Esophagus squamous epithelium (tissue), 5 donors: Measurements from ENCODE around the gene PRELP. TPM values are rescaled to one million over a fixed set of nuclear protein-coding genes. Genes with fewer than 3 reads are reported as not detected.

Source experiments
- DNase-seq: peaks from one replicate; lab custom pipeline; 2025; lab: John Stamatoyannopoulos, UW
- H3K27ac ChIP-seq, 4 donors: fragments of 200-600 bp; sonication (generic); one replicate each; pipeline ENCODE4 v1.5.1; 2016 to 2019; ENCODE audit warnings: mild to moderate bottlenecking in 1 of 4
- H3K27me3 ChIP-seq, 4 donors: fragments of 200-600 bp; sonication (generic); 1 replicate in 3 of 4; 2 replicates in 1 of 4; pipeline versions ENCODE4 v1.5.1 to v1.6.0; 2017 to 2021; ENCODE audit warnings: antibody characterized with exemption in 1 of 4
- H3K36me3 ChIP-seq, 3 donors: fragments of 200-600 bp; sonication (generic); one replicate each; pipeline ENCODE4 v1.5.1; 2016 to 2019
- H3K4me1 ChIP-seq, 3 donors: fragments of 200-600 bp; sonication (generic); one replicate each; pipeline ENCODE4 v1.5.1; 2017 to 2019
- H3K4me3 ChIP-seq, 4 donors: fragments of 200-600 bp; sonication (generic); 1 replicate in 3 of 4; 2 replicates in 1 of 4; pipeline ENCODE4 v1.5.1; 2016 to 2019; ENCODE audit warnings: mild to moderate bottlenecking in 2 of 4, moderate library complexity in 1 of 4
- H3K9me3 ChIP-seq, 3 donors: fragments of 200-600 bp; sonication (generic); one replicate each; pipeline ENCODE4 v1.5.1; 2016 to 2019
- CTCF ChIP-seq, 6 experiments: fragments of 450-650 bp in 4 of 6; fragments of 200-600 bp in 2 of 6; sonication (generic) in 2 of 6; IDR thresholded peaks; one replicate each; pipeline ENCODE4 v1.5.1; 2016 to 2019; ENCODE audit warnings: antibody characterized with exemption in 6 of 6, mild to moderate bottlenecking in 4 of 6, moderate library complexity in 4 of 6
- POLR2A ChIP-seq, 4 donors: fragments of 450-650 bp; IDR thresholded peaks; one replicate each; pipeline ENCODE4 v1.6.1; 2017; ENCODE audit warnings: antibody characterized with exemption in 4 of 4, mild to moderate bottlenecking in 4 of 4, moderate library complexity in 3 of 4
- WGBS, 2 donors: methylation state at CpG; one replicate each; pipeline ENCODE4 v1.1.5; 2018; 5-methylcytosine and 5-hydroxymethylcytosine counted together
- intact Hi-C: fragments of 100-400 bp; cut with DNase I; formaldehyde crosslinking; loops from one replicate; pipeline ENCODE4 v1.15.0; 2022
- total RNA-seq, 4 donors: library from RNA; depleted of rRNA; stranded (reverse); fragments of >200 nt; gene quantifications; one replicate each; pipeline ENCODE4 v1.1.0, GENCODE V29; 2016
- donor health status: DM: yes; HTN: yes; CAD: no.

PRELP gene
- total RNA-seq, 4 donors from 2014 or later = 2.2 to 71.0 (median 9.1) TPM

- Histone ChIP-seq H3K27ac (no peak overlapping the region), H3K4me1 (peaks cover 0 to 39% (median 10%) of the 10 kb centered on the region in 3 donors)
- WGBS, 2 donors = 67 to 71% methylated on average over 2 to 4 of the region's 5 CpGs
Observed at GRCh38 chr1:203526130-203526529, 50.5 kb downstream of the PRELP start.

GRCh38 chr1:203526572-203526971 is 51.0 kb downstream of the PRELP start:
- Histone ChIP-seq H3K4me3 (no peak overlapping the region), H3K27ac (peak overlapping the region in 1 of 4 donors; percentile 52), H3K36me3 (no peaks in the 10 kb centered on the region), H3K4me1 (peaks cover 0 to 34% (median 10%) of the 10 kb centered on the region in 3 donors), H3K27me3 (no peaks in the 10 kb centered on the region), H3K9me3 (no peaks in the 10 kb centered on the region)
- no peak for DNase-seq
- 12 to 36% methylated on average over 5 to 6 of the region's 6 CpGs for WGBS, 2 donors
- intact Hi-C loops = no loop called here
- TF ChIP-seq POLR2A (IDR thresholded peaks at IDR 0.05) (no peak), CTCF (IDR thresholded peaks at IDR 0.05) (no peak)

More at GRCh38 chr1:203526130-203526529, 50.5 kb downstream of the PRELP start:
- DNase-seq = no peak
- H3K27me3 ChIP-seq = no peaks in the 10 kb centered on the region
- H3K4me3 ChIP-seq = no peak overlapping the region
- H3K36me3 ChIP-seq = no peaks in the 10 kb centered on the region
- H3K9me3 ChIP-seq = no peaks in the 10 kb centered on the region
- intact Hi-C loops = no loop called here
- TF ChIP-seq CTCF (IDR thresholded peaks at IDR 0.05) (no peak), POLR2A (IDR thresholded peaks at IDR 0.05) (no peak)

- no peak for DNase-seq
- H3K4me3 ChIP-seq = no peak overlapping the region
- H3K9me3 ChIP-seq = no peaks in the 10 kb centered on the region
- H3K36me3 ChIP-seq = no peaks in the 10 kb centered on the region
- peaks cover 0 to 32% (median 7%) of the 10 kb centered on the region in 3 donors for H3K4me1 ChIP-seq
- no peak overlapping the region for H3K27ac ChIP-seq
- intact Hi-C loops = no loop called here
- no peak for TF ChIP-seq CTCF (IDR thresholded peaks at IDR 0.05)
- no peak for TF ChIP-seq POLR2A (IDR thresholded peaks at IDR 0.05)
- H3K27me3 ChIP-seq = no peaks in the 10 kb centered on the region
Observed at GRCh38 chr1:203527013-203527412, 51.4 kb downstream of the PRELP start.

GRCh38 chr1:203528063-203528462 is 52.5 kb downstream of the PRELP start:
- 83 to 96% methylated on average over 2 to 3 of the region's 3 CpGs for WGBS, 2 donors
- DNase-seq = no peak
- no peak overlapping the region for H3K27ac ChIP-seq
- intact Hi-C loops = no loop called here
- H3K27me3 ChIP-seq = no peaks in the 10 kb centered on the region
- no peak overlapping the region for H3K4me3 ChIP-seq
- no peaks in the 10 kb centered on the region for H3K9me3 ChIP-seq
- H3K4me1 ChIP-seq = peaks cover 0 to 29% (median 7%) of the 10 kb centered on the region in 3 donors
- TF ChIP-seq POLR2A (IDR thresholded peaks at IDR 0.05) (no peak), CTCF (IDR thresholded peaks at IDR 0.05) (no peak)
- H3K36me3 ChIP-seq = no peaks in the 10 kb centered on the region

- Histone ChIP-seq H3K4me1 (peaks cover 0 to 37% (median 7%) of the 10 kb centered on the region in 3 donors), H3K4me3 (no peak overlapping the region), H3K36me3 (no peaks in the 10 kb centered on the region), H3K27ac (no peak overlapping the region), H3K27me3 (no peaks in the 10 kb centered on the region), H3K9me3 (no peaks in the 10 kb centered on the region)
- no peak for TF ChIP-seq POLR2A (IDR thresholded peaks at IDR 0.05)
- TF ChIP-seq CTCF (IDR thresholded peaks at IDR 0.05) = no peak
- intact Hi-C loops = no loop called here
- no peak for DNase-seq
- 67 to 81% methylated on average over 5 of the region's 6 CpGs for WGBS, 2 donors
Observed at GRCh38 chr1:203528976-203529835, 53.6 kb downstream of the PRELP start.
